OCI-LY3 (cell line): Measurements from ENCODE around the gene HNRNPF.

Experiments used
- EZH2phosphoT487 ChIP-seq: fragments of 200-600 bp; shearing (Covaris generic); IDR thresholded peaks from 2 replicates; pipeline ENCODE4 v1.6.1; 2018; ENCODE audit warnings: antibody characterized with exemption, mixed run types, low read depth
- TF ChIP-seq, protein P1 (sequence below): fragments of 200-600, 300-600 bp; sonication (generic); IDR thresholded peaks from 2 replicates; pipeline ENCODE4 v1.5.1; 2014; ENCODE audit warnings: antibody characterized with exemption, low read length, low read depth

GRCh38 chr10:43444897-43445466 is 36.0 kb upstream of the HNRNPF start:
- TF ChIP-seq, protein P1, sequence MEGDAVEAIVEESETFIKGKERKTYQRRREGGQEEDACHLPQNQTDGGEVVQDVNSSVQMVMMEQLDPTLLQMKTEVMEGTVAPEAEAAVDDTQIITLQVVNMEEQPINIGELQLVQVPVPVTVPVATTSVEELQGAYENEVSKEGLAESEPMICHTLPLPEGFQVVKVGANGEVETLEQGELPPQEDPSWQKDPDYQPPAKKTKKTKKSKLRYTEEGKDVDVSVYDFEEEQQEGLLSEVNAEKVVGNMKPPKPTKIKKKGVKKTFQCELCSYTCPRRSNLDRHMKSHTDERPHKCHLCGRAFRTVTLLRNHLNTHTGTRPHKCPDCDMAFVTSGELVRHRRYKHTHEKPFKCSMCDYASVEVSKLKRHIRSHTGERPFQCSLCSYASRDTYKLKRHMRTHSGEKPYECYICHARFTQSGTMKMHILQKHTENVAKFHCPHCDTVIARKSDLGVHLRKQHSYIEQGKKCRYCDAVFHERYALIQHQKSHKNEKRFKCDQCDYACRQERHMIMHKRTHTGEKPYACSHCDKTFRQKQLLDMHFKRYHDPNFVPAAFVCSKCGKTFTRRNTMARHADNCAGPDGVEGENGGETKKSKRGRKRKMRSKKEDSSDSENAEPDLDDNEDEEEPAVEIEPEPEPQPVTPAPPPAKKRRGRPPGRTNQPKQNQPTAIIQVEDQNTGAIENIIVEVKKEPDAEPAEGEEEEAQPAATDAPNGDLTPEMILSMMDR: no peak
- no peak for TF ChIP-seq EZH2phosphoT487
